ENCODE measurements around the gene SEC14L6.
A peak's percentile ranks its signal among the peaks of the same experiment; 100 is the strongest.

The SEC14L6 gene

GRCh38 chr22:30572840-30573593 is 26.5 kb upstream of the SEC14L6 start:
- peaks cover 41% of the 10 kb centered on the region for H3K4me1 ChIP-seq (ENCODE audit: control insufficient read depth, insufficient read depth, low read depth, low read length)
- H2BK5ac ChIP-seq (ENCODE audit: low read depth, low read length, poor library complexity, severe bottlenecking), result no peak overlapping the region
- H3K4me3 ChIP-seq (ENCODE audit: insufficient read depth in 1 of 2, low read depth in 1 of 2, low read length in 2 of 2), result no peak overlapping the region
- peak overlapping the region; percentile 94 for H3K4me2 ChIP-seq (ENCODE audit: low read length, poor library complexity, severe bottlenecking)
- no peak overlapping the region for H3K18ac ChIP-seq (ENCODE audit: low read depth in 1 of 2, low read length in 2 of 2)
- H3K27ac ChIP-seq (ENCODE audit: low read length, poor library complexity, severe bottlenecking), result peak overlapping the region; percentile 82
- H2BK120ac ChIP-seq (ENCODE audit: low read depth, low read length), result no peak overlapping the region
- no peak overlapping the region for H3K23ac ChIP-seq (ENCODE audit: low read length in 2 of 2)
- no peak overlapping the region for H3K4ac ChIP-seq (ENCODE audit: low read depth in 1 of 2, low read length in 2 of 2)
- no peak overlapping the region for H2BK12ac ChIP-seq (ENCODE audit: low read length in 2 of 2)
- no peak overlapping the region for H3K9ac ChIP-seq (ENCODE audit: low read length)
- peaks cover 25% of the 10 kb centered on the region for H3K79me1 ChIP-seq (replicated peaks; ENCODE audit: low read length, poor library complexity, severe bottlenecking)
- no peak overlapping the region for H2AFZ ChIP-seq (ENCODE audit: low read depth, low read length)
- H3K27me3 ChIP-seq (ENCODE audit: control insufficient read depth in 1 of 2, insufficient read depth in 1 of 2, low read length in 2 of 2), result peaks cover 0 to 57% of the 10 kb centered on the region in 2 experiments
- H4K8ac ChIP-seq (ENCODE audit: low read length), result no peak overlapping the region
- no peak overlapping the region for H4K91ac ChIP-seq (ENCODE audit: low read length)
- peaks cover 31 to 32% of the 10 kb centered on the region in 2 experiments for H3K36me3 ChIP-seq (ENCODE audit: control insufficient read depth in 1 of 2, insufficient read depth in 2 of 2, low read depth in 1 of 2, low read length in 2 of 2)
- no peak overlapping the region for H3K14ac ChIP-seq (ENCODE audit: low read length in 2 of 2)
- 60% methylated on average over 12 of the region's 12 CpGs for WGBS
- no peaks in the 10 kb centered on the region for H3K9me3 ChIP-seq (ENCODE audit: control insufficient read depth, low read length)
- DNase-seq, result no peak
- no peak overlapping the region for H2BK15ac ChIP-seq (ENCODE audit: low read depth, poor library complexity, severe bottlenecking)
- peak overlapping the region; percentile 18 for H2AK5ac ChIP-seq (ENCODE audit: low read length, severe bottlenecking)

GRCh38 chr22:30572210-30572609 is 25.7 kb upstream of the SEC14L6 start:
- Histone ChIP-seq H3K36me3 (ENCODE audit: control insufficient read depth in 1 of 2, insufficient read depth in 2 of 2, low read depth in 1 of 2, low read length in 2 of 2) (peaks cover 23 to 24% of the 10 kb centered on the region in 2 experiments), H3K9me3 (ENCODE audit: control insufficient read depth, low read length) (no peaks in the 10 kb centered on the region), H3K18ac (ENCODE audit: low read depth in 1 of 2, low read length in 2 of 2) (no peak overlapping the region), H4K91ac (ENCODE audit: low read length) (no peak overlapping the region), H3K14ac (ENCODE audit: low read length in 2 of 2) (no peak overlapping the region), H3K4me2 (ENCODE audit: low read length, poor library complexity, severe bottlenecking) (no peak overlapping the region), H2BK12ac (ENCODE audit: low read length in 2 of 2) (no peak overlapping the region), H4K8ac (ENCODE audit: low read length) (no peak overlapping the region), H2BK5ac (ENCODE audit: low read depth, low read length, poor library complexity, severe bottlenecking) (no peak overlapping the region), H2AFZ (ENCODE audit: low read depth, low read length) (no peak overlapping the region), H3K4ac (ENCODE audit: low read depth in 1 of 2, low read length in 2 of 2) (no peak overlapping the region), H2BK120ac (ENCODE audit: low read depth, low read length) (no peak overlapping the region), H2BK15ac (ENCODE audit: low read depth, poor library complexity, severe bottlenecking) (no peak overlapping the region), H2AK5ac (ENCODE audit: low read length, severe bottlenecking) (peak overlapping the region; percentile 41), H3K4me1 (ENCODE audit: control insufficient read depth, insufficient read depth, low read depth, low read length) (peaks cover 41% of the 10 kb centered on the region), H3K27me3 (ENCODE audit: control insufficient read depth in 1 of 2, insufficient read depth in 1 of 2, low read length in 2 of 2) (peaks cover 0 to 62% of the 10 kb centered on the region in 2 experiments), H3K27ac (ENCODE audit: low read length, poor library complexity, severe bottlenecking) (peak overlapping the region; percentile 8), H3K23ac (ENCODE audit: low read length in 2 of 2) (no peak overlapping the region), H3K4me3 (ENCODE audit: insufficient read depth in 1 of 2, low read depth in 1 of 2, low read length in 2 of 2) (no peak overlapping the region), H3K79me1 (replicated peaks; ENCODE audit: low read length, poor library complexity, severe bottlenecking) (peaks cover 27% of the 10 kb centered on the region), H3K9ac (ENCODE audit: low read length) (no peak overlapping the region)
- no peak for DNase-seq
- 71% methylated on average over 5 of the region's 6 CpGs for WGBS

GRCh38 chr22:30569674-30570202 is 23.2 kb upstream of the SEC14L6 start:
- Histone ChIP-seq H2AK5ac (ENCODE audit: low read length, severe bottlenecking) (no peak overlapping the region), H4K8ac (ENCODE audit: low read length) (no peak overlapping the region), H3K14ac (ENCODE audit: low read length in 2 of 2) (no peak overlapping the region), H2BK120ac (ENCODE audit: low read depth, low read length) (no peak overlapping the region), H3K9ac (ENCODE audit: low read length) (no peak overlapping the region), H3K27ac (ENCODE audit: low read length, poor library complexity, severe bottlenecking) (no peak overlapping the region), H2BK12ac (ENCODE audit: low read length in 2 of 2) (no peak overlapping the region), H4K91ac (ENCODE audit: low read length) (no peak overlapping the region), H3K18ac (ENCODE audit: low read depth in 1 of 2, low read length in 2 of 2) (no peak overlapping the region), H3K4ac (ENCODE audit: low read depth in 1 of 2, low read length in 2 of 2) (no peak overlapping the region), H3K36me3 (ENCODE audit: control insufficient read depth in 1 of 2, insufficient read depth in 2 of 2, low read depth in 1 of 2, low read length in 2 of 2) (peaks cover 0 to 3% of the 10 kb centered on the region in 2 experiments), H2BK15ac (ENCODE audit: low read depth, poor library complexity, severe bottlenecking) (no peak overlapping the region), H2BK5ac (ENCODE audit: low read depth, low read length, poor library complexity, severe bottlenecking) (no peak overlapping the region), H3K9me3 (ENCODE audit: control insufficient read depth, low read length) (no peaks in the 10 kb centered on the region), H3K79me1 (replicated peaks; ENCODE audit: low read length, poor library complexity, severe bottlenecking) (peaks cover 30% of the 10 kb centered on the region), H3K23ac (ENCODE audit: low read length in 2 of 2) (peak overlapping the region in 1 of 2 experiments; percentile 16), H2AFZ (ENCODE audit: low read depth, low read length) (no peak overlapping the region), H3K4me1 (ENCODE audit: control insufficient read depth, insufficient read depth, low read depth, low read length) (peaks cover 38% of the 10 kb centered on the region), H3K4me3 (ENCODE audit: insufficient read depth in 1 of 2, low read depth in 1 of 2, low read length in 2 of 2) (no peak overlapping the region), H3K4me2 (ENCODE audit: low read length, poor library complexity, severe bottlenecking) (no peak overlapping the region), H3K27me3 (ENCODE audit: control insufficient read depth in 1 of 2, insufficient read depth in 1 of 2, low read length in 2 of 2) (peaks cover 0 to 75% of the 10 kb centered on the region in 2 experiments)
- no peak for DNase-seq
- WGBS, result 90% methylated on average over 9 of the region's 10 CpGs

GRCh38 chr22:30568137-30568805 is 21.7 kb upstream of the SEC14L6 start:
- Histone ChIP-seq H2BK15ac (ENCODE audit: low read depth, poor library complexity, severe bottlenecking) (no peak overlapping the region), H3K27ac (ENCODE audit: low read length, poor library complexity, severe bottlenecking) (no peak overlapping the region), H3K14ac (ENCODE audit: low read length in 2 of 2) (no peak overlapping the region), H3K79me1 (replicated peaks; ENCODE audit: low read length, poor library complexity, severe bottlenecking) (peaks cover 33% of the 10 kb centered on the region), H3K4me1 (ENCODE audit: control insufficient read depth, insufficient read depth, low read depth, low read length) (peaks cover 34% of the 10 kb centered on the region), H2BK120ac (ENCODE audit: low read depth, low read length) (no peak overlapping the region), H2AFZ (ENCODE audit: low read depth, low read length) (no peak overlapping the region), H2AK5ac (ENCODE audit: low read length, severe bottlenecking) (no peak overlapping the region), H4K91ac (ENCODE audit: low read length) (no peak overlapping the region), H3K18ac (ENCODE audit: low read depth in 1 of 2, low read length in 2 of 2) (no peak overlapping the region), H2BK12ac (ENCODE audit: low read length in 2 of 2) (no peak overlapping the region), H4K8ac (ENCODE audit: low read length) (no peak overlapping the region), H3K23ac (ENCODE audit: low read length in 2 of 2) (no peak overlapping the region), H3K9me3 (ENCODE audit: control insufficient read depth, low read length) (no peaks in the 10 kb centered on the region), H3K4me3 (ENCODE audit: insufficient read depth in 1 of 2, low read depth in 1 of 2, low read length in 2 of 2) (no peak overlapping the region), H2BK5ac (ENCODE audit: low read depth, low read length, poor library complexity, severe bottlenecking) (no peak overlapping the region), H3K4ac (ENCODE audit: low read depth in 1 of 2, low read length in 2 of 2) (no peak overlapping the region), H3K4me2 (ENCODE audit: low read length, poor library complexity, severe bottlenecking) (no peak overlapping the region), H3K36me3 (ENCODE audit: control insufficient read depth in 1 of 2, insufficient read depth in 2 of 2, low read depth in 1 of 2, low read length in 2 of 2) (peaks cover 0 to 3% of the 10 kb centered on the region in 2 experiments), H3K27me3 (ENCODE audit: control insufficient read depth in 1 of 2, insufficient read depth in 1 of 2, low read length in 2 of 2) (peaks cover 0 to 78% of the 10 kb centered on the region in 2 experiments), H3K9ac (ENCODE audit: low read length) (no peak overlapping the region)
- WGBS, result 77% methylated on average over 9 of the region's 10 CpGs
- no peak for DNase-seq
